ENCODE results near the gene RAP2A. TPM values are rescaled to one million over a fixed set of nuclear protein-coding genes. Genes with fewer than 3 reads are reported as not detected.

RAP2A gene
- total RNA-seq, 2 donors from 2014 or later, result 7.5 to 11.6 TPM

- DNase-seq (ENCODE audit: low spot score), result no peak
- Histone ChIP-seq H3K4me1 (replicated peaks) (no peaks in the 10 kb centered on the region), H3K36me3 (no peaks in the 10 kb centered on the region), H3K9me3 (no peaks in the 10 kb centered on the region), H3K27me3 (replicated peaks; ENCODE audit: insufficient read depth) (no peaks in the 10 kb centered on the region), H3K27ac (no peak overlapping the region), H3K4me3 (no peak overlapping the region)
- TF ChIP-seq POLR2A (IDR thresholded peaks at IDR 0.05) (no peak), CTCF (IDR thresholded peaks at IDR 0.05) (no peak), POLR2AphosphoS5 (IDR thresholded peaks at IDR 0.05) (no peak)
- intact Hi-C loops (cut with DNase I), result no loop called here
- 77% methylated on average over 8 of the region's 8 CpGs for WGBS
Measured at GRCh38 chr13:97495678-97496077, 61.7 kb downstream of the RAP2A start.

GRCh38 chr13:97496511-97496910 is 62.5 kb downstream of the RAP2A start:
- no peak for DNase-seq (ENCODE audit: low spot score)
- no peak for TF ChIP-seq CTCF (IDR thresholded peaks at IDR 0.05)
- no peak for TF ChIP-seq POLR2A (IDR thresholded peaks at IDR 0.05)
- no peak for TF ChIP-seq POLR2AphosphoS5 (IDR thresholded peaks at IDR 0.05)
- 70% methylated on average over 2 of the region's 2 CpGs for WGBS
- intact Hi-C loops (cut with DNase I), result no loop called here
- H3K9me3 ChIP-seq, result no peaks in the 10 kb centered on the region
- no peaks in the 10 kb centered on the region for H3K27me3 ChIP-seq (replicated peaks; ENCODE audit: insufficient read depth)
- no peak overlapping the region for H3K4me3 ChIP-seq
- H3K27ac ChIP-seq, result no peak overlapping the region
- H3K4me1 ChIP-seq (replicated peaks), result no peaks in the 10 kb centered on the region
- no peaks in the 10 kb centered on the region for H3K36me3 ChIP-seq

- no peak for DNase-seq (ENCODE audit: low spot score)
- H3K36me3 ChIP-seq, result no peaks in the 10 kb centered on the region
- intact Hi-C loops (cut with DNase I), result no loop called here
- H3K27me3 ChIP-seq (replicated peaks; ENCODE audit: insufficient read depth), result no peaks in the 10 kb centered on the region
- no peak overlapping the region for H3K27ac ChIP-seq
- H3K4me3 ChIP-seq, result no peak overlapping the region
- TF ChIP-seq POLR2A (IDR thresholded peaks at IDR 0.05) (no peak), CTCF (IDR thresholded peaks at IDR 0.05) (no peak), POLR2AphosphoS5 (IDR thresholded peaks at IDR 0.05) (no peak)
- WGBS, result 94% methylated on average over 3 of the region's 3 CpGs
- no peaks in the 10 kb centered on the region for H3K4me1 ChIP-seq (replicated peaks)
- H3K9me3 ChIP-seq, result no peaks in the 10 kb centered on the region
Measured at GRCh38 chr13:97497400-97497799, 63.4 kb downstream of the RAP2A start.

- intact Hi-C loops (cut with DNase I), result no loop called here
- Histone ChIP-seq H3K4me1 (replicated peaks) (no peaks in the 10 kb centered on the region), H3K9me3 (no peaks in the 10 kb centered on the region), H3K36me3 (no peaks in the 10 kb centered on the region), H3K27ac (no peak overlapping the region), H3K4me3 (no peak overlapping the region), H3K27me3 (replicated peaks; ENCODE audit: insufficient read depth) (no peaks in the 10 kb centered on the region)
- 36% methylated on average over 1 of the region's 1 CpG for WGBS
- DNase-seq (ENCODE audit: low spot score), result no peak
- TF ChIP-seq CTCF (IDR thresholded peaks at IDR 0.05) (no peak), POLR2A (IDR thresholded peaks at IDR 0.05) (no peak), POLR2AphosphoS5 (IDR thresholded peaks at IDR 0.05) (no peak)
Measured at GRCh38 chr13:97498419-97498818, 64.5 kb downstream of the RAP2A start.

GRCh38 chr13:97499181-97499580 is 65.2 kb downstream of the RAP2A start:
- intact Hi-C loops (cut with DNase I), result no loop called here
- Histone ChIP-seq H3K4me3 (no peak overlapping the region), H3K36me3 (no peaks in the 10 kb centered on the region), H3K9me3 (no peaks in the 10 kb centered on the region), H3K27ac (no peak overlapping the region), H3K27me3 (replicated peaks; ENCODE audit: insufficient read depth) (no peaks in the 10 kb centered on the region), H3K4me1 (replicated peaks) (no peaks in the 10 kb centered on the region)
- WGBS, result 53% methylated on average over 4 of the region's 4 CpGs
- no peak for DNase-seq (ENCODE audit: low spot score)
- no peak for TF ChIP-seq POLR2AphosphoS5 (IDR thresholded peaks at IDR 0.05)
- no peak for TF ChIP-seq CTCF (IDR thresholded peaks at IDR 0.05)
- no peak for TF ChIP-seq POLR2A (IDR thresholded peaks at IDR 0.05)

Measured in prostate gland (tissue), 2 donors.